Fibroblast of lung (primary cell): ENCODE results near the gene EPB41L1. TPM values are rescaled to one million over a fixed set of nuclear protein-coding genes. Genes with fewer than 3 reads are reported as not detected.

Experiments used
- DNase-seq, 2 donors: peaks; one replicate each; pipeline versions ENCODE4 v3.0.0 to v3.0.0-alpha.2; 2010; ENCODE audit warnings: low read depth in 2 of 2
- H2AFZ ChIP-seq: 2 replicates; pipeline ENCODE4 v1.5.1; 2012; ENCODE audit warnings: low read length, control low read depth, inconsistent platforms
- H3K27ac ChIP-seq: 2 replicates; pipeline ENCODE4 v1.5.1; 2011; ENCODE audit warnings: low read length, control low read depth; ENCODE audit not compliant: insufficient read depth
- H3K27me3 ChIP-seq: 2 replicates; pipeline ENCODE4 v1.5.1; 2011; ENCODE audit warnings: mild to moderate bottlenecking, low read length; ENCODE audit not compliant: control insufficient read depth, insufficient read depth
- H3K36me3 ChIP-seq: 2 replicates; pipeline ENCODE4 v1.5.1; 2011; ENCODE audit warnings: low read length; ENCODE audit not compliant: control insufficient read depth, insufficient read depth
- H3K4me1 ChIP-seq: 2 replicates; pipeline ENCODE4 v1.5.1; 2011; ENCODE audit warnings: low read length; ENCODE audit not compliant: control insufficient read depth, insufficient read depth; ENCODE audit errors: extremely low read depth
- H3K4me2 ChIP-seq: 2 replicates; pipeline ENCODE4 v1.5.1; 2011; ENCODE audit warnings: low read length, control low read depth; ENCODE audit not compliant: insufficient read depth; ENCODE audit errors: extremely low read depth
- H3K4me3 ChIP-seq, 4 experiments: fragments of 200-600 bp in 1 of 4; sonication (generic) in 1 of 4; replicated peaks in 1 of 4; 2 replicates each; pipeline ENCODE4 v1.5.1; 2011 to 2016; ENCODE audit warnings: low read length in 4 of 4, low read depth in 3 of 4, mild to moderate bottlenecking in 3 of 4, control low read depth in 2 of 4, inconsistent platforms in 1 of 4, mixed read lengths in 1 of 4; ENCODE audit not compliant: insufficient read depth in 1 of 4; ENCODE audit errors: control extremely low read depth in 1 of 4
- H3K79me2 ChIP-seq: 2 replicates; pipeline ENCODE4 v1.5.1; 2012; ENCODE audit warnings: mild to moderate bottlenecking, low read length, inconsistent platforms; ENCODE audit not compliant: control insufficient read depth, insufficient read depth
- H3K9ac ChIP-seq: 2 replicates; pipeline ENCODE4 v1.5.1; 2011; ENCODE audit warnings: mild to moderate bottlenecking, low read length, control low read depth; ENCODE audit not compliant: insufficient read depth
- H3K9me3 ChIP-seq: 2 replicates; pipeline ENCODE4 v1.5.1; 2012; ENCODE audit warnings: low read depth, low read length; ENCODE audit not compliant: control insufficient read depth, insufficient read depth
- H4K20me1 ChIP-seq: 2 replicates; pipeline ENCODE4 v1.5.1; 2011; ENCODE audit warnings: low read length; ENCODE audit not compliant: control insufficient read depth, insufficient read depth; ENCODE audit errors: extremely low read depth
- CTCF ChIP-seq, 2 donors: IDR thresholded peaks in 1 of 2; conservative IDR thresholded peaks in 1 of 2; 1 replicate in 1 of 2; 2 replicates in 1 of 2; pipeline ENCODE4 v1.5.1; 2011 to 2012; ENCODE audit warnings: low read length in 2 of 2, control low read depth in 1 of 2, inconsistent platforms in 1 of 2, low read depth in 1 of 2, mild to moderate bottlenecking in 1 of 2
- EZH2 ChIP-seq: IDR thresholded peaks from 2 replicates; pipeline ENCODE4 v1.5.1; 2012; ENCODE audit warnings: low read length, control low read depth, mild to moderate bottlenecking; ENCODE audit errors: missing control alignments
- polyA plus RNA-seq, 2 donors: library from polyadenylated mRNA; depleted of rRNA in 1 of 2; stranded (reverse) in 1 of 2; unstranded in 1 of 2; fragments of >200 nt; gene quantifications; 2 replicates each; pipeline ENCODE4 v1.2.1, GENCODE V29; 2011 to 2012; ENCODE audit warnings: missing spikeins in 1 of 2
- total RNA-seq: library from RNA; depleted of rRNA; stranded (reverse); fragments of >200 nt; gene quantifications from 2 replicates; pipeline ENCODE4 v1.2.1, GENCODE V29; 2014

Gene EPB41L1
- total and polyA plus RNA-seq, 2 donors (not counting 1 experiment from before 2014, with no cell fraction given) = 16.2 to 17.0 TPM

GRCh38 chr20:36275011-36275410, 120.5 kb downstream of the EPB41L1 start:
- H3K9me3 ChIP-seq = no peaks in the 10 kb centered on the region
- no peak for TF ChIP-seq CTCF (conservative IDR thresholded peaks at IDR 0.05 in 1 of 2, IDR thresholded peaks at IDR 0.05 in 1 of 2; ENCODE audit: low read depth in 1 of 2, low read length in 2 of 2)
- TF ChIP-seq EZH2 = no peak
- H3K9ac ChIP-seq = no peak overlapping the region
- no peak overlapping the region for H3K4me3 ChIP-seq
- DNase-seq = no peak
- no peak overlapping the region for H2AFZ ChIP-seq
- no peaks in the 10 kb centered on the region for H4K20me1 ChIP-seq
- H3K36me3 ChIP-seq = no peaks in the 10 kb centered on the region
- no peak overlapping the region for H3K27ac ChIP-seq
- H3K4me1 ChIP-seq = no peaks in the 10 kb centered on the region
- H3K27me3 ChIP-seq = peaks cover 7% of the 10 kb centered on the region
- no peaks in the 10 kb centered on the region for H3K79me2 ChIP-seq
- H3K4me2 ChIP-seq = no peak overlapping the region

GRCh38 chr20:36275441-36276189, 121.1 kb downstream of the EPB41L1 start:
- no peaks in the 10 kb centered on the region for H3K9me3 ChIP-seq
- no peaks in the 10 kb centered on the region for H4K20me1 ChIP-seq
- no peaks in the 10 kb centered on the region for H3K79me2 ChIP-seq
- no peak overlapping the region for H3K9ac ChIP-seq
- no peak overlapping the region for H2AFZ ChIP-seq
- no peak overlapping the region for H3K4me3 ChIP-seq
- no peak for DNase-seq
- H3K4me1 ChIP-seq = no peaks in the 10 kb centered on the region
- TF ChIP-seq CTCF (conservative IDR thresholded peaks at IDR 0.05 in 1 of 2, IDR thresholded peaks at IDR 0.05 in 1 of 2; ENCODE audit: low read depth in 1 of 2, low read length in 2 of 2) = no peak
- H3K4me2 ChIP-seq = no peak overlapping the region
- no peaks in the 10 kb centered on the region for H3K36me3 ChIP-seq
- no peak overlapping the region for H3K27ac ChIP-seq
- H3K27me3 ChIP-seq = peaks cover 8% of the 10 kb centered on the region

DNA sequence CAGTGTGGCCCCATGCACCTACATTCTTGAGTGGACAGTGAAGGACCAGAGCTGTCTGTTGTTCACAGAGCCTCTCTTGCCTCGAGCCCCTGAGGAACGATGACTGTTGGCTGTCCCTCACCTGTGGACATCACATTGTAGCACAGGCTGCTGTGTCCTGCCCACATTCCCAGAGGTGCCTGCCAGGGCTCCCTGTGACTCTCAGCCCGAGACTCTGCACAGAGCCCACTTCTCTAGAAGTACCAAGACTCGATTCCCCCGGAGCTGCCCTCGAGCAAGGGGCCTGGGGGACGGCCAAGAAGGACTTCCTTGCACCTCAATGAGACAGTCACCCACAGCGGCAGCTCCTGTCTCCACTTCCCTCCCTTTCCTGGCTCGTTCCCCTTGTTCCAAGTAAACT, 123.0 kb downstream of the EPB41L1 start:
- TF ChIP-seq EZH2 (no peak), CTCF (conservative IDR thresholded peaks at IDR 0.05 in 1 of 2, IDR thresholded peaks at IDR 0.05 in 1 of 2; ENCODE audit: low read depth in 1 of 2, low read length in 2 of 2) (no peak)
- H4K20me1 ChIP-seq = no peaks in the 10 kb centered on the region
- H2AFZ ChIP-seq = no peak overlapping the region
- H3K79me2 ChIP-seq = no peaks in the 10 kb centered on the region
- DNase-seq = no peak
- no peak overlapping the region for H3K9ac ChIP-seq
- H3K9me3 ChIP-seq = no peaks in the 10 kb centered on the region
- H3K4me3 ChIP-seq = no peak overlapping the region
- H3K36me3 ChIP-seq = no peaks in the 10 kb centered on the region
- no peak overlapping the region for H3K4me2 ChIP-seq
- no peak overlapping the region for H3K27ac ChIP-seq
- no peaks in the 10 kb centered on the region for H3K4me1 ChIP-seq
- H3K27me3 ChIP-seq = peaks cover 8% of the 10 kb centered on the region
